WTC11 (cell line): ENCODE results near the gene ZIC4. TPM values are rescaled to one million over a fixed set of nuclear protein-coding genes. Genes with fewer than 3 reads are reported as not detected.
A peak's percentile ranks its signal among the peaks of the same experiment; 100 is the strongest.

Experiments
- ATAC-seq: fragments of 200-7000 bp; cut with Tn5 transposase; 2 replicates; pipeline ENCODE4 v1.10.0; 2021; ENCODE audit warnings: mild to moderate bottlenecking, moderate library complexity
- CTCF ChIA-PET: fragments of 300-600 bp; sonication (Branson Sonifier 250); formaldehyde crosslinking; loops from one replicate; lab custom pipeline; 2021; ENCODE audit warnings: antibody characterized with exemption; lab: Charles Lee
- POLR2A ChIA-PET: fragments of 350-600 bp; sonication (Branson Sonifier 250); formaldehyde crosslinking; loops from one replicate; lab custom pipeline; 2021; ENCODE audit warnings: antibody characterized with exemption; lab: Charles Lee
- DNase-seq: peaks from one replicate; pipeline ENCODE4 v3.0.0; 2021; ENCODE audit warnings: low spot score
- H3K27ac Mint-ChIP-seq: 2 replicates; pipeline ENCODE4 v1.8.0; 2021; ENCODE audit warnings: mixed read lengths
- H3K27me3 Mint-ChIP-seq: 2 replicates; pipeline ENCODE4 v1.8.0; 2021; ENCODE audit warnings: low read depth, mild to moderate bottlenecking, moderate library complexity, mixed read lengths
- H3K36me3 Mint-ChIP-seq: 2 replicates; pipeline ENCODE4 v1.8.0; 2021; ENCODE audit warnings: mixed read lengths
- H3K4me1 Mint-ChIP-seq: 2 replicates; pipeline ENCODE4 v1.8.0; 2022; ENCODE audit warnings: mixed read lengths
- H3K4me3 Mint-ChIP-seq: 2 replicates; pipeline ENCODE4 v1.8.0; 2021; ENCODE audit warnings: mild to moderate bottlenecking, moderate library complexity, mixed read lengths
- H3K9me3 Mint-ChIP-seq: 2 replicates; pipeline ENCODE4 v1.8.0; 2021; ENCODE audit warnings: mixed read lengths
- ATF2 ChIP-seq: sonication (generic); formaldehyde crosslinking; IDR thresholded peaks from 2 replicates; pipeline ENCODE4 v1.8.1; 2022; ENCODE audit warnings: low read depth, missing genetic modification reagents, borderline replicate concordance
- ATF3 ChIP-seq: sonication (generic); formaldehyde crosslinking; conservative IDR thresholded peaks from 2 replicates; pipeline ENCODE4 v1.8.1; 2022; ENCODE audit warnings: mild to moderate bottlenecking, missing genetic modification reagents
- CTCF ChIP-seq: fragments of 200-600 bp; IDR thresholded peaks from 2 replicates; pipeline ENCODE4 v1.8.0; 2022; ENCODE audit warnings: antibody characterized with exemption
- GABPB1 ChIP-seq: sonication (generic); formaldehyde crosslinking; IDR thresholded peaks from 2 replicates; pipeline ENCODE4 v1.8.1; 2023; ENCODE audit warnings: mild to moderate bottlenecking, missing genetic modification reagents
- GRHL2 ChIP-seq: fragments of 250-450 bp; sonication (Bioruptor Pico); IDR thresholded peaks from 2 replicates; pipeline ENCODE4 v1.8.0; 2022; ENCODE audit warnings: mild to moderate bottlenecking, moderate library complexity; ENCODE audit not compliant: insufficient replicate concordance, severe bottlenecking
- IRF1 ChIP-seq: sonication (generic); formaldehyde crosslinking; IDR thresholded peaks from 2 replicates; pipeline ENCODE4 v1.8.0; 2023; ENCODE audit warnings: missing genetic modification reagents
- IRF2 ChIP-seq: sonication (generic); formaldehyde crosslinking; IDR thresholded peaks from 2 replicates; pipeline ENCODE4 v1.8.0; 2022; ENCODE audit warnings: low read depth, missing genetic modification reagents, borderline replicate concordance
- MYBL2 ChIP-seq: sonication (generic); formaldehyde crosslinking; IDR thresholded peaks from 2 replicates; pipeline ENCODE4 v1.8.1; 2023; ENCODE audit warnings: mild to moderate bottlenecking, moderate library complexity, missing genetic modification reagents
- NR2C2 ChIP-seq: sonication (generic); formaldehyde crosslinking; IDR thresholded peaks from 2 replicates; pipeline ENCODE4 v1.8.0; 2022; ENCODE audit warnings: mild to moderate bottlenecking, missing genetic modification reagents
- SP1 ChIP-seq: sonication (generic); formaldehyde crosslinking; conservative IDR thresholded peaks from 2 replicates; pipeline ENCODE4 v1.8.1; 2022; ENCODE audit warnings: missing genetic modification reagents
- ZBTB43 ChIP-seq: sonication (generic); formaldehyde crosslinking; IDR thresholded peaks from 2 replicates; pipeline ENCODE4 v1.8.1; 2023; ENCODE audit warnings: mild to moderate bottlenecking, missing genetic modification reagents
- ZNF396 ChIP-seq: fragments of 250-450 bp; sonication (Bioruptor Pico); IDR thresholded peaks from 2 replicates; pipeline ENCODE4 v1.8.0; 2021; ENCODE audit warnings: mild to moderate bottlenecking, moderate library complexity, borderline replicate concordance
- total RNA-seq: library from RNA; stranded (reverse); gene quantifications from 3 replicates; pipeline ENCODE4 v1.2.3, GENCODE V29; 2021

The ZIC4 gene
- total RNA-seq, 1 experiment from 2014 or later = 3.5 TPM

- no peak for DNase-seq
- peak overlapping the region; percentile 66 for H3K4me3 Mint-ChIP-seq
Observed at GRCh38 chr3:147368561-147369221, 37.7 kb downstream of the ZIC4 start.

GRCh38 chr3:147368151-147368550 lies 38.2 kb downstream of the ZIC4 start:
- H3K27me3 Mint-ChIP-seq = peaks cover 98% of the 10 kb centered on the region
- H3K4me3 Mint-ChIP-seq = peak overlapping the region; percentile 66
- POLR2A ChIA-PET = no interaction called here

More at GRCh38 chr3:147368561-147369221, 37.7 kb downstream of the ZIC4 start:
- no peak for ATAC-seq
- no peaks in the 10 kb centered on the region for H3K36me3 Mint-ChIP-seq
- TF ChIP-seq MYBL2 (CRISPR knock-in tag) (no peak), NR2C2 (CRISPR knock-in tag) (no peak), GABPB1 (CRISPR knock-in tag) (peak; percentile 34; the same call in 1 of the 2 replicates)
- CTCF ChIA-PET = interaction anchor here (0.8 to 3.5 kb wide), 6 partner anchors 9 to 24 kb away, joined by 3 to 22 read pairs (median 4); no protein-coding TSS in a partner anchor
- no peak overlapping the region for H3K27ac Mint-ChIP-seq
- H3K9me3 Mint-ChIP-seq = no peaks in the 10 kb centered on the region
- POLR2A ChIA-PET = interaction anchor here (0.5 kb wide), 1 partner anchor 10 kb away, joined by 3 read pairs; no protein-coding TSS in a partner anchor
- peaks cover 98% of the 10 kb centered on the region for H3K27me3 Mint-ChIP-seq
- H3K4me1 Mint-ChIP-seq = peaks cover 60% of the 10 kb centered on the region

More at GRCh38 chr3:147368151-147368550, 38.2 kb downstream of the ZIC4 start:
- CTCF ChIA-PET = interaction anchor here (0.8 to 3.5 kb wide), 3 partner anchors 9 to 16 kb away, joined by 4 to 22 read pairs (median 7); no protein-coding TSS in a partner anchor
- DNase-seq = no peak
- no peak for TF ChIP-seq ATF3 (CRISPR knock-in tag)
- no peak for TF ChIP-seq IRF2
- TF ChIP-seq GRHL2 (CRISPR knock-in tag) = no peak
- no peak for TF ChIP-seq ZNF396 (CRISPR knock-in tag)
- no peak for TF ChIP-seq CTCF
- no peak for TF ChIP-seq ZBTB43 (CRISPR knock-in tag)
- no peak for TF ChIP-seq IRF1
- TF ChIP-seq ATF2 (CRISPR knock-in tag) = no peak
- no peak for TF ChIP-seq SP1
- Mint-ChIP-seq H3K27ac (no peak overlapping the region), H3K36me3 (no peaks in the 10 kb centered on the region), H3K9me3 (no peaks in the 10 kb centered on the region), H3K4me1 (peaks cover 55% of the 10 kb centered on the region)
- no peak for ATAC-seq
